ENCODE data around the gene PCDHGA2.

PCDHGA2 gene

GRCh38 chr5:141362719-141363118 is 24.2 kb downstream of the PCDHGA2 start:
- no peak overlapping the region for H3K4me3 ChIP-seq (ENCODE audit: low read depth, low read length)
- DNase-seq (ENCODE audit: low read depth): no peak
- TF ChIP-seq CTCF (IDR thresholded peaks at IDR 0.05; ENCODE audit: insufficient read depth, low read depth, low read length, missing control alignments): no peak

DNA sequence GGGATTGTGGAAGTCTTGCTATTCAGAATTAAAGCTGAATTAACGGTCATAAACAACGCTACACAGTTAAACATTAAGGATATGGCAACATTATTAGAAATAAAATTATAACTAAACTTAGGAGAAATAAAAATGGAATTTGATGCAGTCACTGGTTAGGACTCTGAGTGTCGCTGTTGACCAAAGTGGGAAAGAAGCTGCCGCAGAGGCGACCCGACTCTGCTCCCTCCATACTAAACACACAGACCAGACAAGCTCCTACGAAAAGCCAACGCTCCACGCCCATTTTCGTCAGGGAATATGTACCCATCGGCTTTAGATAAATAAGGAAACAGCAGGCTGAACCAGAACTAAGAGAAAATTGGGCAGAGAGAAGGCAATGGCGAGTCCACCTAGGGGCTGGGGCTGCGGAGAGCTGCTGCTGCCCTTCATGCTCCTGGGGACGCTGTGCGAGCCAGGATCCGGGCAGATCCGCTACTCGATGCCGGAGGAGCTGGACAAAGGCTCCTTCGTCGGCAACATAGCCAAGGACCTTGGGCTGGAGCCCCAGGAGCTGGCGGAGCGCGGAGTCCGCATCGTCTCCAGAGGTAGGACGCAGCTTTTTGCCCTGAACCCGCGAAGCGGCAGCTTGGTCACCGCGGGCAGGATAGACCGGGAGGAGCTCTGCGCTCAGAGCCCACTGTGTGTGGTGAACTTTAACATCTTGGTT is 25.5 kb downstream of the PCDHGA2 start, which contains the start of gene PCDHGA5:
TSS of gene PCDHGA5 (plus strand) at position 211 of the 709 bp plus-strand sequence. CDS start at position 380, 169 bp downstream.
- no peak for TF ChIP-seq CTCF (IDR thresholded peaks at IDR 0.05; ENCODE audit: insufficient read depth, low read depth, low read length, missing control alignments)
- no peak for DNase-seq (ENCODE audit: low read depth)
- H3K4me3 ChIP-seq (ENCODE audit: low read depth, low read length): no peak within 1 kb of the TSS

- no peak for TF ChIP-seq CTCF (IDR thresholded peaks at IDR 0.05; ENCODE audit: insufficient read depth, low read depth, low read length, missing control alignments)
- DNase-seq (ENCODE audit: low read depth): no peak
- H3K4me3 ChIP-seq (ENCODE audit: low read depth, low read length): no peak overlapping the region
Measured at GRCh38 chr5:141366016-141366896, 27.7 kb downstream of the PCDHGA2 start.

GRCh38 chr5:141369994-141370848 is 31.7 kb downstream of the PCDHGA2 start, which contains the start of gene PCDHGB3:
Gene PCDHGB3 (plus strand): TSS chr5:141370242. CDS start chr5:141370395, 153 bp downstream.
- peak; percentile 83 for DNase-seq (ENCODE audit: low read depth)
- H3K4me3 ChIP-seq (ENCODE audit: low read depth, low read length): peak within 1 kb of the TSS; percentile 59
- peak; percentile 51 for TF ChIP-seq CTCF (IDR thresholded peaks at IDR 0.05; ENCODE audit: insufficient read depth, low read depth, low read length, missing control alignments)

- H3K4me3 ChIP-seq (ENCODE audit: low read depth, low read length): no peak overlapping the region
- no peak for DNase-seq (ENCODE audit: low read depth)
- TF ChIP-seq CTCF (IDR thresholded peaks at IDR 0.05; ENCODE audit: insufficient read depth, low read depth, low read length, missing control alignments): no peak
Measured at GRCh38 chr5:141371572-141372475, 33.3 kb downstream of the PCDHGA2 start.

All from GM12865 (cell line).